ENCODE measurements around the gene PPP1R26.

GRCh38 chr9:135474915-135475314, 4.7 kb upstream of the PPP1R26 start:
- peak; percentile 32 for TF ChIP-seq CTCF (IDR thresholded peaks at IDR 0.05; ENCODE audit: low read depth, low read length)
- no peak for TF ChIP-seq MAX (IDR thresholded peaks at IDR 0.05; ENCODE audit: low read depth, low read length)
- no peak for TF ChIP-seq POLR2A (IDR thresholded peaks at IDR 0.05; ENCODE audit: extremely low read depth, insufficient read length)
- TF ChIP-seq MYC (IDR thresholded peaks at IDR 0.05; ENCODE audit: low read depth, low read length): no peak

Data from NB4 (cell line).